SU-DHL-6 (cell line): ENCODE measurements around the gene RSF1.

Source experiments
- H2AFZ ChIP-seq: fragments of 200-600 bp; sonication (generic); 2 replicates; pipeline ENCODE4 v1.6.1; 2014; ENCODE audit warnings: low read depth, mild to moderate bottlenecking, moderate library complexity, mixed read lengths, antibody characterized with exemption, low read length; ENCODE audit not compliant: severe bottlenecking
- H3F3A ChIP-seq: fragments of 200-600 bp; shearing (Covaris generic); 2 replicates; pipeline ENCODE4 v1.6.0; 2016; ENCODE audit warnings: antibody characterized with exemption, mild to moderate bottlenecking; ENCODE audit not compliant: insufficient read depth
- H3K27ac ChIP-seq: fragments of 200-600 bp; sonication (generic); 2 replicates; pipeline ENCODE4 v1.5.1; 2016; ENCODE audit warnings: low read depth, mild to moderate bottlenecking, low read length, moderate library complexity, mixed read lengths
- H3K27me3 ChIP-seq: fragments of 200-600 bp; sonication (generic), shearing (Covaris generic); 2 replicates; pipeline ENCODE4 v1.6.0; 2014; ENCODE audit warnings: mild to moderate bottlenecking, low read length
- H3K36me3 ChIP-seq: fragments of 200-600 bp; sonication (generic); 2 replicates; pipeline ENCODE4 v1.6.1; 2014; ENCODE audit warnings: mild to moderate bottlenecking, low read length, mixed read lengths
- H3K4me2 ChIP-seq: fragments of 300-600, 200-600 bp; shearing (Covaris generic), sonication (generic); 2 replicates; pipeline ENCODE4 v1.6.0; 2014; ENCODE audit warnings: low read length, low read depth, mild to moderate bottlenecking; ENCODE audit not compliant: poor library complexity, severe bottlenecking
- H3K4me3 ChIP-seq: fragments of 200-600 bp; sonication (generic); 2 replicates; pipeline ENCODE4 v1.5.1; 2014; ENCODE audit warnings: antibody characterized with exemption, low read length, mild to moderate bottlenecking, mixed read lengths; ENCODE audit not compliant: insufficient read depth, poor library complexity, severe bottlenecking
- H3K79me2 ChIP-seq: fragments of 200-600 bp; sonication (generic); 2 replicates; pipeline ENCODE4 v1.6.1; 2014; ENCODE audit warnings: mild to moderate bottlenecking, low read length, moderate library complexity; ENCODE audit not compliant: insufficient read depth
- H3K9ac ChIP-seq: fragments of 200-600 bp; sonication (generic); 2 replicates; pipeline ENCODE4 v1.7.0; 2014; ENCODE audit warnings: mild to moderate bottlenecking, low read length
- H3K9me2 ChIP-seq: fragments of 200-600 bp; sonication (generic); replicated peaks from 2 replicates; pipeline ENCODE4 v1.6.1; 2014; ENCODE audit warnings: low read length; ENCODE audit not compliant: insufficient read depth
- H3K9me3 ChIP-seq: fragments of 200-600 bp; sonication (generic); 2 replicates; pipeline ENCODE4 v1.6.1; 2014; ENCODE audit warnings: low read length, mixed read lengths; ENCODE audit not compliant: insufficient read depth
- H4K20me1 ChIP-seq: fragments of 200-600 bp; sonication (generic); 2 replicates; pipeline ENCODE4 v1.6.1; 2014; ENCODE audit warnings: low read depth, mild to moderate bottlenecking, antibody characterized with exemption, low read length, moderate library complexity, mixed read lengths
- EZH2phosphoT487 ChIP-seq: fragments of 200-600 bp; sonication (generic), shearing (Covaris generic); conservative IDR thresholded peaks from 2 replicates; pipeline ENCODE4 v1.6.1; 2018; ENCODE audit warnings: mild to moderate bottlenecking, antibody characterized with exemption, low read length, moderate library complexity, mixed read lengths
- TF ChIP-seq, protein P1 (sequence below): fragments of 200-600 bp; sonication (generic); IDR thresholded peaks from one replicate; pipeline ENCODE4 v1.5.1; 2017; ENCODE audit warnings: antibody characterized with exemption, mild to moderate bottlenecking, low read length, moderate library complexity; ENCODE audit not compliant: insufficient read depth, poor library complexity, severe bottlenecking

Gene RSF1

GRCh38 chr11:77668760-77669159 lies 151.8 kb downstream of the RSF1 start:
- Histone ChIP-seq H3K9me3 (no peaks in the 10 kb centered on the region), H3K4me2 (no peak overlapping the region), H3K36me3 (peaks cover 45% of the 10 kb centered on the region), H4K20me1 (no peaks in the 10 kb centered on the region), H3K27me3 (no peaks in the 10 kb centered on the region), H3F3A (peaks cover 6% of the 10 kb centered on the region; the same call in 1 of the 2 replicates), H3K79me2 (no peaks in the 10 kb centered on the region), H3K27ac (no peak overlapping the region), H3K9me2 (no peaks in the 10 kb centered on the region), H3K4me3 (no peak overlapping the region), H2AFZ (no peak overlapping the region), H3K9ac (no peak overlapping the region)
- TF ChIP-seq, protein P1, sequence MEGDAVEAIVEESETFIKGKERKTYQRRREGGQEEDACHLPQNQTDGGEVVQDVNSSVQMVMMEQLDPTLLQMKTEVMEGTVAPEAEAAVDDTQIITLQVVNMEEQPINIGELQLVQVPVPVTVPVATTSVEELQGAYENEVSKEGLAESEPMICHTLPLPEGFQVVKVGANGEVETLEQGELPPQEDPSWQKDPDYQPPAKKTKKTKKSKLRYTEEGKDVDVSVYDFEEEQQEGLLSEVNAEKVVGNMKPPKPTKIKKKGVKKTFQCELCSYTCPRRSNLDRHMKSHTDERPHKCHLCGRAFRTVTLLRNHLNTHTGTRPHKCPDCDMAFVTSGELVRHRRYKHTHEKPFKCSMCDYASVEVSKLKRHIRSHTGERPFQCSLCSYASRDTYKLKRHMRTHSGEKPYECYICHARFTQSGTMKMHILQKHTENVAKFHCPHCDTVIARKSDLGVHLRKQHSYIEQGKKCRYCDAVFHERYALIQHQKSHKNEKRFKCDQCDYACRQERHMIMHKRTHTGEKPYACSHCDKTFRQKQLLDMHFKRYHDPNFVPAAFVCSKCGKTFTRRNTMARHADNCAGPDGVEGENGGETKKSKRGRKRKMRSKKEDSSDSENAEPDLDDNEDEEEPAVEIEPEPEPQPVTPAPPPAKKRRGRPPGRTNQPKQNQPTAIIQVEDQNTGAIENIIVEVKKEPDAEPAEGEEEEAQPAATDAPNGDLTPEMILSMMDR: no peak
- TF ChIP-seq EZH2phosphoT487: no peak

GRCh38 chr11:77665240-77665965 lies 155.1 kb downstream of the RSF1 start:
- H3K9me3 ChIP-seq: no peaks in the 10 kb centered on the region
- H3K9ac ChIP-seq: no peak overlapping the region
- no peak overlapping the region for H3K4me2 ChIP-seq
- no peak overlapping the region for H3K27ac ChIP-seq
- peaks cover 25% of the 10 kb centered on the region for H3K36me3 ChIP-seq
- TF ChIP-seq, protein P1: no peak
- no peak for TF ChIP-seq EZH2phosphoT487
- peaks cover 10% of the 10 kb centered on the region; the same call in 1 of the 2 replicates for H3F3A ChIP-seq
- H3K79me2 ChIP-seq: no peaks in the 10 kb centered on the region
- H3K27me3 ChIP-seq: no peaks in the 10 kb centered on the region
- H4K20me1 ChIP-seq: no peaks in the 10 kb centered on the region
- H3K9me2 ChIP-seq: no peaks in the 10 kb centered on the region
- H3K4me3 ChIP-seq: no peak overlapping the region
- no peak overlapping the region for H2AFZ ChIP-seq

DNA sequence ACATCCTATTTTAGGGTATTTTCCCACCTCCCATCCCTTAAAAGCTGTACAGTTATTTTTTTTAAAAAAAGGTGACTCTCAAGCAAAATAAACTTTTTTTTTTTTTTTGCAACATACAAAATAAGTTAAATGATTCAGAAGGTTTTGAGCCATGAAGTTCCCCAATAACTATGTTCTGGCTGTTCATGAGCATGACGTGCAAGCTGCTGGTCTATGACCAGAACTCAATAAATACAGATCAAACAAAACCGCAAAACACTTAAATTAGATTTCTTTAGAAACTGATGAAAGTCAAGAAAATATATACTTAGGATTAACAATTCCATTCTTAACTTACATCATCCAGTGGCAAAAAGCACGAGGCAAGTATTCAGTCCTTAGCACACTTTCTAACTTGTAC lies 158.9 kb downstream of the RSF1 start:
- TF ChIP-seq EZH2phosphoT487: no peak
- TF ChIP-seq, protein P1: no peak
- no peak overlapping the region for H3K27ac ChIP-seq
- H2AFZ ChIP-seq: no peak overlapping the region
- H3K79me2 ChIP-seq: no peaks in the 10 kb centered on the region
- H3F3A ChIP-seq: peaks cover 16% of the 10 kb centered on the region
- H3K4me3 ChIP-seq: no peak overlapping the region
- H3K4me2 ChIP-seq: no peak overlapping the region
- peaks cover 11% of the 10 kb centered on the region for H3K36me3 ChIP-seq
- H3K9me3 ChIP-seq: no peaks in the 10 kb centered on the region
- H3K9ac ChIP-seq: no peak overlapping the region
- no peaks in the 10 kb centered on the region for H4K20me1 ChIP-seq
- no peaks in the 10 kb centered on the region for H3K27me3 ChIP-seq
- no peaks in the 10 kb centered on the region for H3K9me2 ChIP-seq
